HEK293 (cell line): ENCODE data around the gene TPRN.

Experiments used
- CTCF ChIA-PET: fragments of 350-600 bp; formaldehyde crosslinking; extraction: SDS; loops from one replicate; lab custom pipeline; 2021; ENCODE audit warnings: antibody characterized with exemption; lab: Yijun Ruan, JAX
- POLR2A ChIA-PET: fragments of 300-600 bp; formaldehyde crosslinking; extraction: SDS; loops from one replicate; lab custom pipeline; 2020; ENCODE audit warnings: antibody characterized with exemption, inconsistent platforms; lab: Yijun Ruan, JAX
- H3K27ac ChIP-seq: fragments of 200-500 bp; sonication (Bioruptor generic); 2 replicates; pipeline ENCODE4 v1.5.1; 2014; ENCODE audit warnings: low read depth, low read length, control low read depth, inconsistent platforms; ENCODE audit errors: extremely low read depth
- H3K36me3 ChIP-seq, 2 experiments: fragments of 200-500 bp in 1 of 2; sonication (Bioruptor generic) in 1 of 2; 1 replicate in 1 of 2; 2 replicates in 1 of 2; pipeline ENCODE4 v1.5.1; 2014 to 2017; ENCODE audit warnings: inconsistent platforms in 2 of 2, low read length in 2 of 2; ENCODE audit not compliant: control insufficient read depth in 2 of 2, insufficient read depth in 1 of 2
- H3K4me1 ChIP-seq: fragments of 200-500 bp; sonication (Bioruptor generic); 2 replicates; pipeline ENCODE4 v1.5.1; 2014; ENCODE audit warnings: mild to moderate bottlenecking, low read length, inconsistent platforms; ENCODE audit not compliant: control insufficient read depth, insufficient read depth
- H3K4me3 ChIP-seq: 2 replicates; pipeline ENCODE4 v1.5.1; 2011; ENCODE audit warnings: low read depth, mild to moderate bottlenecking, control low read depth, low read length, moderate library complexity
- H3K9me3 ChIP-seq: fragments of 200-500 bp; sonication (Bioruptor generic); 2 replicates; pipeline ENCODE4 v1.5.1; 2014; ENCODE audit warnings: low read depth, low read length, inconsistent platforms; ENCODE audit not compliant: control insufficient read depth, insufficient read depth
- EGR2 ChIP-seq: fragments of 450-650 bp; formaldehyde crosslinking; IDR thresholded peaks from 2 replicates; pipeline ENCODE4 v1.5.1; 2016; ENCODE audit warnings: low read depth, missing biosample characterization, missing genetic modification characterization
- HIC1 ChIP-seq: fragments of 450-650 bp; formaldehyde crosslinking; IDR thresholded peaks from 2 replicates; pipeline ENCODE4 v1.5.1; 2016; ENCODE audit warnings: missing biosample characterization, missing genetic modification characterization
- ZBTB8A ChIP-seq: fragments of 450-650 bp; formaldehyde crosslinking; IDR thresholded peaks from 2 replicates; pipeline ENCODE4 v1.5.1; 2016; ENCODE audit warnings: missing biosample characterization, missing genetic modification characterization
- ZFHX2 ChIP-seq: fragments of 450-650 bp; formaldehyde crosslinking; conservative IDR thresholded peaks from 2 replicates; pipeline ENCODE4 v1.5.1; 2016; ENCODE audit warnings: missing biosample characterization, missing genetic modification characterization

Gene TPRN

GRCh38 chr9:137141976-137142936 lies 58.3 kb downstream of the TPRN start:
- TF ChIP-seq ZFHX2 = peak; percentile 52
- peak; percentile 53 for TF ChIP-seq EGR2 (tag by site-specific recombination)
- 0 out of 2 replicates have a peak, but pooled peaks have one; percentile 8 for TF ChIP-seq HIC1 (tag by site-specific recombination)
- no peak for TF ChIP-seq ZBTB8A
- Histone ChIP-seq H3K36me3 (no peaks in the 10 kb centered on the region), H3K4me1 (peaks cover 2% of the 10 kb centered on the region; the same call in 1 of the 2 replicates), H3K9me3 (no peaks in the 10 kb centered on the region), H3K27ac (no peak overlapping the region), H3K4me3 (no peak overlapping the region)
- POLR2A ChIA-PET = no interaction called here
- CTCF ChIA-PET = interaction anchor here (0.9 kb wide), 1 partner anchor 53 kb away, joined by 3 read pairs; no protein-coding TSS in a partner anchor
